Upper lobe of right lung (tissue), 1 donor: ENCODE measurements around the gene RBM10. TPM values are rescaled to one million over a fixed set of nuclear protein-coding genes. Genes with fewer than 3 reads are reported as not detected.
A peak's percentile ranks its signal among the peaks of the same experiment; 100 is the strongest.

Source experiments
- ATAC-seq: fragments of 200-7000 bp; cut with Tn5 transposase; one replicate; pipeline ENCODE4 v1.9.1; 2020; ENCODE audit warnings: mild to moderate bottlenecking, moderate library complexity
- DNase-seq: peaks from one replicate; pipeline ENCODE4 v3.0.0-alpha.2; 2020
- H3K27ac ChIP-seq: fragments of 200-600 bp; one replicate; pipeline ENCODE4 v1.8.0; 2022
- H3K27me3 ChIP-seq: fragments of 200-600 bp; one replicate; pipeline ENCODE4 v1.8.0; 2022; ENCODE audit warnings: mild to moderate bottlenecking
- H3K36me3 ChIP-seq: fragments of 200-600 bp; one replicate; pipeline ENCODE4 v1.8.0; 2022
- H3K4me1 ChIP-seq: fragments of 200-600 bp; one replicate; pipeline ENCODE4 v1.8.0; 2022
- H3K4me3 ChIP-seq: fragments of 200-600 bp; one replicate; pipeline ENCODE4 v1.8.0; 2022; ENCODE audit warnings: mild to moderate bottlenecking
- H3K9me3 ChIP-seq: fragments of 200-600 bp; one replicate; pipeline ENCODE4 v1.8.0; 2022
- CTCF ChIP-seq: fragments of 200-600 bp; IDR thresholded peaks from one replicate; pipeline ENCODE4 v1.8.0; 2022; ENCODE audit warnings: antibody characterized with exemption
- intact Hi-C: fragments of 100-400 bp; cut with DNase I; formaldehyde crosslinking; loops from one replicate; pipeline ENCODE4 v1.11.0; 2022
- total RNA-seq: library from RNA; stranded (reverse); fragmentation: NEBNext Ultra II Directional; extraction: Animal tissue kit (Norgen Biotek cat#: 25700); gene quantifications from one replicate; pipeline ENCODE4 v1.2.1, GENCODE V29; 2021
- donor health status: DM: no; HTN: yes; CAD: no; lungs with severe emphysema.

RBM10 gene
- total RNA-seq, 1 donor from 2014 or later = 31.9 TPM

GRCh38 chrX:47194194-47194787, 49.3 kb downstream of the RBM10 start:
- no peak for DNase-seq
- no peak for ATAC-seq

GRCh38 chrX:47196098-47196497, 51.1 kb downstream of the RBM10 start:
- Histone ChIP-seq H3K36me3 (peaks cover 26% of the 10 kb centered on the region), H3K9me3 (no peaks in the 10 kb centered on the region), H3K4me3 (peak overlapping the region; percentile 8), H3K4me1 (peaks cover 20% of the 10 kb centered on the region), H3K27me3 (no peaks in the 10 kb centered on the region), H3K27ac (no peak overlapping the region)
- intact Hi-C loops = loop anchor here (10.0 kb wide), 2 partner anchors 189 to 329 kb away; no protein-coding TSS in a partner anchor
- ATAC-seq (no peak), DNase-seq (no peak)
- TF ChIP-seq CTCF = no peak

More at GRCh38 chrX:47194194-47194787, 49.3 kb downstream of the RBM10 start:
- peak overlapping the region; percentile 94 for H3K27ac ChIP-seq
- intact Hi-C loops = loop anchor here (10.0 kb wide), 2 partner anchors 191 to 331 kb away; no protein-coding TSS in a partner anchor
- H3K9me3 ChIP-seq = no peaks in the 10 kb centered on the region
- no peak for TF ChIP-seq CTCF
- H3K27me3 ChIP-seq = no peaks in the 10 kb centered on the region
- peak overlapping the region; percentile 68 for H3K4me3 ChIP-seq
- H3K36me3 ChIP-seq = peaks cover 8% of the 10 kb centered on the region
- H3K4me1 ChIP-seq = peaks cover 20% of the 10 kb centered on the region

GRCh38 chrX:47197526-47197925, 52.5 kb downstream of the RBM10 start:
- H3K4me3 ChIP-seq = no peak overlapping the region
- H3K27me3 ChIP-seq = no peaks in the 10 kb centered on the region
- intact Hi-C loops = loop anchor here (10.0 kb wide), 2 partner anchors 187 to 327 kb away; no protein-coding TSS in a partner anchor
- H3K9me3 ChIP-seq = no peaks in the 10 kb centered on the region
- H3K36me3 ChIP-seq = peaks cover 40% of the 10 kb centered on the region
- H3K27ac ChIP-seq = no peak overlapping the region
- no peak for DNase-seq
- ATAC-seq = no peak
- no peak for TF ChIP-seq CTCF
- peaks cover 20% of the 10 kb centered on the region for H3K4me1 ChIP-seq

- H3K27ac ChIP-seq = no peak overlapping the region
- H3K4me1 ChIP-seq = peaks cover 20% of the 10 kb centered on the region
- no peaks in the 10 kb centered on the region for H3K27me3 ChIP-seq
- no peak for TF ChIP-seq CTCF
- no peak overlapping the region for H3K4me3 ChIP-seq
- ATAC-seq (no peak), DNase-seq (no peak)
- H3K36me3 ChIP-seq = peaks cover 47% of the 10 kb centered on the region
- no peaks in the 10 kb centered on the region for H3K9me3 ChIP-seq
- intact Hi-C loops = loop anchor here (10.0 kb wide), 2 partner anchors 187 to 327 kb away; no protein-coding TSS in a partner anchor
Measured at GRCh38 chrX:47198026-47198686, 53.1 kb downstream of the RBM10 start.

- intact Hi-C loops = loop anchor here (10.0 kb wide), 2 partner anchors 186 to 326 kb away; no protein-coding TSS in a partner anchor
- no peak for ATAC-seq
Measured at GRCh38 chrX:47198687-47199080, 53.7 kb downstream of the RBM10 start.

More at GRCh38 chrX:47198687-47199080, 53.7 kb downstream of the RBM10 start:
- TF ChIP-seq CTCF = no peak
- H3K4me3 ChIP-seq = no peak overlapping the region
- no peaks in the 10 kb centered on the region for H3K27me3 ChIP-seq
- H3K4me1 ChIP-seq = peaks cover 20% of the 10 kb centered on the region
- no peak overlapping the region for H3K27ac ChIP-seq
- H3K9me3 ChIP-seq = no peaks in the 10 kb centered on the region
- DNase-seq = no peak
- H3K36me3 ChIP-seq = peaks cover 51% of the 10 kb centered on the region
